Vagina (tissue), 2 donors: Measurements from ENCODE around the gene SSTR5. TPM values are rescaled to one million over a fixed set of nuclear protein-coding genes. Genes with fewer than 3 reads are reported as not detected.
"Not testable (repeated sequence)": the region's sequence is repeated elsewhere in the genome, so short reads cannot be mapped to it uniquely, and the experiment has no call there.

ENCODE experiments used
- DNase-seq, 2 donors: peaks; one replicate each; pipeline ENCODE4 v3.0.0-alpha.2; 2017; ENCODE audit errors: extremely low spot score in 2 of 2
- H3K27ac ChIP-seq: fragments of 200-600 bp; sonication (generic); one replicate; pipeline ENCODE4 v1.5.1; 2019
- H3K27me3 ChIP-seq: fragments of 200-600 bp; sonication (generic); one replicate; pipeline ENCODE4 v1.5.1; 2019
- H3K36me3 ChIP-seq, 2 donors: fragments of 200-600 bp; sonication (generic); one replicate each; pipeline ENCODE4 v1.5.1; 2017 to 2019
- H3K4me1 ChIP-seq: fragments of 200-600 bp; sonication (generic); one replicate; pipeline ENCODE4 v1.5.1; 2019
- H3K4me3 ChIP-seq, 2 donors: fragments of 200-600 bp; sonication (generic); 1 replicate in 1 of 2; 2 replicates in 1 of 2; pipeline ENCODE4 v1.5.1; 2016 to 2019
- H3K9me3 ChIP-seq: fragments of 200-600 bp; sonication (generic); one replicate; pipeline ENCODE4 v1.5.1; 2019
- POLR2A ChIP-seq, 2 donors: fragments of 450-650 bp; IDR thresholded peaks; one replicate each; pipeline ENCODE4 v1.6.1; 2017; ENCODE audit warnings: antibody characterized with exemption in 2 of 2, mild to moderate bottlenecking in 2 of 2, moderate library complexity in 2 of 2
- POLR2AphosphoS5 ChIP-seq, 2 donors: sonication (generic); formaldehyde crosslinking; IDR thresholded peaks; one replicate each; pipeline ENCODE4 v1.9.0; 2017; ENCODE audit warnings: antibody characterized with exemption in 2 of 2, mild to moderate bottlenecking in 2 of 2, low read depth in 1 of 2; ENCODE audit not compliant: insufficient read depth in 1 of 2
- intact Hi-C: fragments of 100-400 bp; cut with DNase I; formaldehyde crosslinking; loops from one replicate; pipeline ENCODE4 v1.15.1; 2023
- total RNA-seq: library from RNA; depleted of rRNA; stranded (reverse); fragments of >200 nt; gene quantifications from one replicate; pipeline ENCODE4 v1.2.3, GENCODE V29; 2016
- TF ChIP-seq, protein P1 (sequence below), 3 experiments: fragments of 450-650 bp in 2 of 3; fragments of 200-600 bp in 1 of 3; sonication (generic) in 1 of 3; IDR thresholded peaks; one replicate each; pipeline ENCODE4 v1.5.1; 2017 to 2019; ENCODE audit warnings: antibody characterized with exemption in 3 of 3, mild to moderate bottlenecking in 2 of 3, moderate library complexity in 2 of 3

SSTR5 gene
- total RNA-seq, 1 donor from 2014 or later, result 0.98 TPM

DNA sequence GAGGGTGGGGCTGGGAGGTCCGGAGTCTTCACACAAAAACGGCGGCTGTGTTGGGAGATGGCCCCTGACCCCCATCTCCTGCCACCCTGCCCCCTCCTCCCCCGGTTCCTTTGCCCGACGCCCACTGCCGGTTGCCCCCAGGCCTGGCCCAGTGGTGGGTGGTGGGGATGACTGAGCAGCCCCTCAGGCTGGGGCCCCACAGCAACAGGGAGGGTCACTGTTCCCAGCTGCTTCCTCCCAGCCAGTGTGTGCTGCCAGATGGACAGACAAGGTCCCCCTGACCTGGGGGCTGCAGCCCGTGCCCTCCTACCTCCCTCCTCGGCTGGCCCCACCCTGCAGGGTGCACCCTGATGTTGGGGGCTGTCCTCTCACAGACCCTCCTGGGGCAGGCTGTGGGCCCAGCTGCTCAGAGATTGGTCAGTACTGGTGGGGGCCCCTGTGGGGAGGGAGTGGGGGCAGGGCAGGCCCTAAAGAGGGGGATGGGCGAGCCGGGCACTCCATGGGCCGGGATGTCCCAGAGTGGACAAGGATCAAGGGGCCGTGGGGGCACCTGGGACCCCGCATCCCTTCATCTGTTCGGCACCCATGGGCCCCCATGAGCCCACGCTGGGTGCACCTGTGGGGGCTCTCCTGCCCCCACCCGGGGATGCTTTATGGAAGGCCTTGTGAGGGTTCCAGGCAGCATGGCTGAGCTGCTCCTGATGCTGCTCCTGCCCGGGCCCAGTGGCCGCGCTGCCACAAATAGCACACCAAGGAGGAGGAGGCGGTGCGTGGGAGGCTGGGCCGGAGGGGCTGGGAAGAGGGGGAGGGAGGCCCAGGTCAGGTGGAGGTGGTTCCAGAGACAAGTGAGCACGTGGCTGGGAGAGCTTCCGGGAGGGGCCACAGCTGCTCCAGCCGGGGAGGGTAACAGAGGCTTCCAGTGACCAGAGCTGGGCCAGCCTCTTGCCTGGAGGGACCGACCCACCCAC, 18.4 kb downstream of the SSTR5 start:
- Histone ChIP-seq H3K36me3 (no peaks in the 10 kb centered on the region), H3K27ac (no peak overlapping the region), H3K4me3 (peak overlapping the region; percentile 33 to 34), H3K4me1 (peaks cover 25% of the 10 kb centered on the region), H3K27me3 (no peaks in the 10 kb centered on the region), H3K9me3 (no peaks in the 10 kb centered on the region)
- intact Hi-C loops, result loop anchor here (1.0 kb wide), 1 partner anchor 319 kb away; no protein-coding TSS in a partner anchor
- no peak for TF ChIP-seq POLR2A (IDR thresholded peaks at IDR 0.05)
- no peak for TF ChIP-seq POLR2AphosphoS5 (IDR thresholded peaks at IDR 0.05; ENCODE audit: insufficient read depth in 1 of 2, low read depth in 1 of 2)
- TF ChIP-seq, protein P1, sequence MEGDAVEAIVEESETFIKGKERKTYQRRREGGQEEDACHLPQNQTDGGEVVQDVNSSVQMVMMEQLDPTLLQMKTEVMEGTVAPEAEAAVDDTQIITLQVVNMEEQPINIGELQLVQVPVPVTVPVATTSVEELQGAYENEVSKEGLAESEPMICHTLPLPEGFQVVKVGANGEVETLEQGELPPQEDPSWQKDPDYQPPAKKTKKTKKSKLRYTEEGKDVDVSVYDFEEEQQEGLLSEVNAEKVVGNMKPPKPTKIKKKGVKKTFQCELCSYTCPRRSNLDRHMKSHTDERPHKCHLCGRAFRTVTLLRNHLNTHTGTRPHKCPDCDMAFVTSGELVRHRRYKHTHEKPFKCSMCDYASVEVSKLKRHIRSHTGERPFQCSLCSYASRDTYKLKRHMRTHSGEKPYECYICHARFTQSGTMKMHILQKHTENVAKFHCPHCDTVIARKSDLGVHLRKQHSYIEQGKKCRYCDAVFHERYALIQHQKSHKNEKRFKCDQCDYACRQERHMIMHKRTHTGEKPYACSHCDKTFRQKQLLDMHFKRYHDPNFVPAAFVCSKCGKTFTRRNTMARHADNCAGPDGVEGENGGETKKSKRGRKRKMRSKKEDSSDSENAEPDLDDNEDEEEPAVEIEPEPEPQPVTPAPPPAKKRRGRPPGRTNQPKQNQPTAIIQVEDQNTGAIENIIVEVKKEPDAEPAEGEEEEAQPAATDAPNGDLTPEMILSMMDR (IDR thresholded peaks at IDR 0.05), result no peak
- DNase-seq, result no peak

DNA sequence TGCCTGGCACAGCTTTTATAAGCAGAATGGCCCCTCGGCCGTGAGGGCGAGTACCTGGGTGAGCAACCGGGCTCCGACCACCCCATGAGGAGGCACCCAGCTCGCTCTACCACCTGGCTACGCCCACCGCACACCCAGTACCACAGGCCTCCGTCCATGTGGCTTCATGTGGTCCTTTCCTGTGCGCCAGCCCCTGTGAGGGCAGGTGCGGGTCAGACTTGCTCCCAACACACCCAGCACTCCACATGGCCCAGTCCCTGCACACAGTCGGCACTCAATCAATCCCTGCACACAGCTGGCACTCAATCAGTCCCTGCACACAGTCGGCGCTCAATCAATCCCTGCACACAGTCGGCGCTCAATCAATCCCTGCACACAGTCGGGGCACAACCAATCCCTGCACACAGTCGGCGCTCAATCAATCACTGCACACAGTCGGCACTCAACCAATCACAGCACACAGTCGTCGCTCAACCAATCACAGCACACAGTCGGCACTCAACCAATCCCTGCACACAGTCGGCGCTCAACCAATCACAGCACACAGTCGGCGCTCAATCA, 19.5 kb downstream of the SSTR5 start:
- intact Hi-C loops, result no loop called here

DNA sequence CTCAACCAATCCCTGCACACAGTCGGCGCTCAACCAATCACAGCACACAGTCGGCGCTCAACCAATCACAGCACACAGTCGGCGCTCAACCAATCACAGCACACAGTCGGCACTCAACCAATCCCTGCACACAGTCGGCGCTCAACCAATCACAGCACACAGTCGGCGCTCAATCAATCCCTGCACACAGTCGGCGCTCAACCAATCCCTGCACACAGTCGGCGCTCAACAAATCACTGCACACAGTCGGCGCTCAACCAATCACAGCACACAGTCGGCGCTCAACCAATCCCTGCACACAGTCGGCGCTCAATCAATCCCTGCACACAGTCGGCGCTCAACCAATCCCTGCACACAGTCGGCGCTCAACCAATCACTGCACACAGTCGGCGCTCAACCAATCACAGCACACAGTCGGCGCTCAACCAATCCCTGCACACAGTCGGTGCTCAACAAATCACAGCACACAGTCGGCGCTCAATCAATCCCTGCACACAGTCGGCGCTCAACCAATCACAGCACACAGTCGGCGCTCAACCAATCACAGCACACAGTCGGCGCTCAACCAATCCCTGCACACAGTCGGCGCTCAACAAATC, 20.2 kb downstream of the SSTR5 start:
- H3K9me3 ChIP-seq, H3K4me3 ChIP-seq, H3K27me3 ChIP-seq, intact Hi-C loops, H3K27ac ChIP-seq, H3K36me3 ChIP-seq, DNase-seq: not testable (repeated sequence)
- H3K4me1 ChIP-seq, result peaks cover 25% of the 10 kb centered on the region

More for the DNA sequence above, 19.5 kb downstream of the SSTR5 start:
- Histone ChIP-seq H3K36me3 (no peaks in the 10 kb centered on the region), H3K4me1 (peaks cover 25% of the 10 kb centered on the region), H3K9me3 (no peaks in the 10 kb centered on the region), H3K27me3 (no peaks in the 10 kb centered on the region), H3K27ac (no peak overlapping the region), H3K4me3 (no peak overlapping the region)
- TF ChIP-seq, protein P1 (IDR thresholded peaks at IDR 0.05), result no peak
- no peak for TF ChIP-seq POLR2A (IDR thresholded peaks at IDR 0.05)
- no peak for TF ChIP-seq POLR2AphosphoS5 (IDR thresholded peaks at IDR 0.05; ENCODE audit: insufficient read depth in 1 of 2, low read depth in 1 of 2)
- DNase-seq, result no peak

DNA sequence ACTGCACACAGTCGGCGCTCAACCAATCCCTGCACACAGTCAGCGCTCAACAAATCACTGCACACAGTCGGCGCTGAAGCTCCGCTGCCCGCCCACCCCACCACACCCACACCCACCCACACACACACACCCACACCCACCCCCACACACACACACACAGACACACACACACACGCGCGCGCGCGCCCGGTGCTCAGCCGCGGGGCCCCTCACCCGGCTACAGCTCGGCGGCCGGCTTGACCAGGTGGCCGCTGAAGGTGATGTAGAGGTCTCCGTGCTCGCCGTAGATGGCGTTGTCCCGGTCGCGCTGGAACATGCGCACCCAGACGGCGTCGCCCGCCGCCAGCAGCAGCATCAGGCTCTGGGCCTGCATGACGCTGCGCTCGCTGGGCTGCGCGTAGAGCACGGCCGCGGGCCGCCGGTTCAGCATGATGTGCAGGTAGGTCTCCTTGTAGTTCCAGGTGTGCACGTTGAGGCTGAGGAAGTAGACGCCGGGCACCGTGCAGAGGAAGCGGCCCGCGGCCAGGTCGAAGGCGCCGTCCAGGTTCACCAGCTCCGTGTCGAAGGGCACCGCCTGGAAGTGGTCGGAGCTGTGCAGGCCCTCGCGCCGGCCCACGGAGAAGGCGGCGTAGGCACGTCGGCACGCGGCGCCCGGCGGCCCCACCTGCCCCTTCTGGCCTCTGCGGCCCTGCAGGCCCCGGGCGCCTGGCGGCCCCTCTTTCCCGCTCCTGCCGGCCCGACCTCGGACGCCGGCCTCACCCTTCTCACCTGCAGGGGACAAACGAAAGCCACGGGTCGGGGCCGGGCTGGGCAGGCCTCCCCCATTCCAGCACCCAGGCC, 21.0 kb downstream of the SSTR5 start:
- H3K9me3 ChIP-seq, result no peaks in the 10 kb centered on the region
- no peaks in the 10 kb centered on the region for H3K36me3 ChIP-seq
- H3K27me3 ChIP-seq, result no peaks in the 10 kb centered on the region
- TF ChIP-seq POLR2A (IDR thresholded peaks at IDR 0.05), result no peak
- TF ChIP-seq, protein P1 (IDR thresholded peaks at IDR 0.05), result no peak
- H3K4me3 ChIP-seq, result no peak overlapping the region
- H3K27ac ChIP-seq, result no peak overlapping the region
- DNase-seq, result no peak
- intact Hi-C loops, result no loop called here
- H3K4me1 ChIP-seq, result peaks cover 25% of the 10 kb centered on the region

DNA sequence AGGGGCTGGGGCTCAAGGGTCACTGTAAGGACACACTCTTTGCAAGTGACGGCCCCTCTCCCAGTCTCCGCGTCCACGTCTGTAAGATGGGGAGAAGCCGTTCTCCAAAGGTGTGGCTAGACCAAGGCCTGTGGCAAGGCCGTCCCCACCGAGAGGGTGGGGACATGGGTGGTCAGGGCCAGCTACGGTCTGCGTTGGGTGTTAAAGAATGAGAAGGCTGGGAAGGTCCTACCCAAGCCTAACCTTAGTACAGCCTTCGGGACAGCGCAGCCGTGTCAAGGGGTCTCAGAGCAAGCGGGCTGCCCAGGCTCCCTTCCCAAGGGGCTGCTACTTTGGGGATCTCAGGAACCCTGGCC, 21.6 kb downstream of the SSTR5 start:
- Histone ChIP-seq H3K27me3 (no peaks in the 10 kb centered on the region), H3K4me3 (no peak overlapping the region), H3K36me3 (no peaks in the 10 kb centered on the region), H3K27ac (no peak overlapping the region), H3K4me1 (peaks cover 22% of the 10 kb centered on the region), H3K9me3 (no peaks in the 10 kb centered on the region)
- DNase-seq, result no peak
- intact Hi-C loops, result no loop called here
- TF ChIP-seq, protein P1 (IDR thresholded peaks at IDR 0.05), result no peak
- TF ChIP-seq POLR2A (IDR thresholded peaks at IDR 0.05) (no peak), POLR2AphosphoS5 (IDR thresholded peaks at IDR 0.05; ENCODE audit: insufficient read depth in 1 of 2, low read depth in 1 of 2) (no peak)
